ENCODE measurements around the gene CXCL12.

The CXCL12 gene

GRCh38 chr10:44347609-44348400 is 37.1 kb downstream of the CXCL12 start:
- no peak for DNase-seq (ENCODE audit: low read depth)
- no peak overlapping the region for H3K4me3 ChIP-seq (ENCODE audit: low read length)
- TF ChIP-seq CTCF (conservative IDR thresholded peaks at IDR 0.05; ENCODE audit: low read depth, low read length), result no peak

GRCh38 chr10:44344727-44345126 is 40.2 kb downstream of the CXCL12 start:
- TF ChIP-seq CTCF (conservative IDR thresholded peaks at IDR 0.05; ENCODE audit: low read depth, low read length), result no peak
- no peak for DNase-seq (ENCODE audit: low read depth)
- H3K4me3 ChIP-seq (ENCODE audit: low read length), result no peak overlapping the region

GRCh38 chr10:44343843-44344242 is 41.1 kb downstream of the CXCL12 start:
- TF ChIP-seq CTCF (conservative IDR thresholded peaks at IDR 0.05; ENCODE audit: low read depth, low read length), result no peak
- no peak overlapping the region for H3K4me3 ChIP-seq (ENCODE audit: low read length)
- no peak for DNase-seq (ENCODE audit: low read depth)

- no peak for TF ChIP-seq CTCF (conservative IDR thresholded peaks at IDR 0.05; ENCODE audit: low read depth, low read length)
- no peak for DNase-seq (ENCODE audit: low read depth)
Observed at GRCh38 chr10:44341886-44342285, 43.0 kb downstream of the CXCL12 start.

GRCh38 chr10:44340557-44340956 is 44.3 kb downstream of the CXCL12 start:
- H3K4me3 ChIP-seq (ENCODE audit: low read length), result no peak overlapping the region
- no peak for TF ChIP-seq CTCF (conservative IDR thresholded peaks at IDR 0.05; ENCODE audit: low read depth, low read length)
- no peak for DNase-seq (ENCODE audit: low read depth)

More at GRCh38 chr10:44341886-44342285, 43.0 kb downstream of the CXCL12 start:
- H3K4me3 ChIP-seq (ENCODE audit: low read length), result no peak overlapping the region

- no peak overlapping the region for H3K4me3 ChIP-seq (ENCODE audit: low read length)
- no peak for DNase-seq (ENCODE audit: low read depth)
- TF ChIP-seq CTCF (conservative IDR thresholded peaks at IDR 0.05; ENCODE audit: low read depth, low read length), result no peak
Observed at GRCh38 chr10:44339218-44339617, 45.7 kb downstream of the CXCL12 start.

- no peak for TF ChIP-seq CTCF (conservative IDR thresholded peaks at IDR 0.05; ENCODE audit: low read depth, low read length)
- no peak overlapping the region for H3K4me3 ChIP-seq (ENCODE audit: low read length)
- DNase-seq (ENCODE audit: low read depth), result no peak
Observed at GRCh38 chr10:44337081-44337480, 47.8 kb downstream of the CXCL12 start.

All from retinal pigment epithelial cell (primary cell).